Activated CD8-positive, alpha-beta T cell treated with anti-CD3 and anti-CD28 coated beads, Interleukin-2, amount 10 ng/mL, durations not matched to agents 7 days and 5 days (primary cell): ENCODE results near the gene SIL1. TPM values are rescaled to one million over a fixed set of nuclear protein-coding genes. Genes with fewer than 3 reads are reported as not detected.

Source experiments
- ATAC-seq: fragments of 150-1000 bp; cut with Tn5 transposase; one replicate; pipeline ENCODE4 v1.10.0; 2021; ENCODE audit warnings: moderate library complexity
- CTCF ChIA-PET: fragments of 350-600 bp; sonication (Branson Sonifier 250); formaldehyde crosslinking; loops from one replicate; lab custom pipeline; 2021; ENCODE audit warnings: antibody characterized with exemption; lab: Charles Lee
- POLR2A ChIA-PET: fragments of 350-600 bp; sonication (Branson Sonifier 250); formaldehyde crosslinking; loops from one replicate; lab custom pipeline; 2021; ENCODE audit warnings: antibody characterized with exemption; lab: Charles Lee
- DNase-seq: peaks from one replicate; pipeline ENCODE4 v3.0.0-alpha.2; 2020
- H3K27ac Mint-ChIP-seq: one replicate; pipeline ENCODE4 v1.8.0; 2021; ENCODE audit warnings: mild to moderate bottlenecking, mixed read lengths
- H3K27me3 Mint-ChIP-seq: one replicate; pipeline ENCODE4 v1.8.0; 2021; ENCODE audit warnings: low read depth, mixed read lengths
- H3K36me3 Mint-ChIP-seq: one replicate; pipeline ENCODE4 v1.8.0; 2021; ENCODE audit warnings: low read depth, mixed read lengths
- H3K4me1 Mint-ChIP-seq: one replicate; pipeline ENCODE4 v1.8.0; 2021; ENCODE audit warnings: low read depth, mixed read lengths
- H3K4me3 Mint-ChIP-seq: one replicate; pipeline ENCODE4 v1.8.0; 2021; ENCODE audit warnings: mild to moderate bottlenecking, mixed read lengths
- H3K9me3 Mint-ChIP-seq: one replicate; pipeline ENCODE4 v1.8.0; 2022; ENCODE audit warnings: mixed read lengths; ENCODE audit not compliant: insufficient read depth
- total RNA-seq, 2 experiments: library from RNA; stranded (reverse); gene quantifications; one replicate each; pipeline ENCODE4 v1.2.3, GENCODE V29; 2021

Gene SIL1
- total RNA-seq, 2 experiments from 2014 or later, result 15.6 to 18.2 TPM

DNA sequence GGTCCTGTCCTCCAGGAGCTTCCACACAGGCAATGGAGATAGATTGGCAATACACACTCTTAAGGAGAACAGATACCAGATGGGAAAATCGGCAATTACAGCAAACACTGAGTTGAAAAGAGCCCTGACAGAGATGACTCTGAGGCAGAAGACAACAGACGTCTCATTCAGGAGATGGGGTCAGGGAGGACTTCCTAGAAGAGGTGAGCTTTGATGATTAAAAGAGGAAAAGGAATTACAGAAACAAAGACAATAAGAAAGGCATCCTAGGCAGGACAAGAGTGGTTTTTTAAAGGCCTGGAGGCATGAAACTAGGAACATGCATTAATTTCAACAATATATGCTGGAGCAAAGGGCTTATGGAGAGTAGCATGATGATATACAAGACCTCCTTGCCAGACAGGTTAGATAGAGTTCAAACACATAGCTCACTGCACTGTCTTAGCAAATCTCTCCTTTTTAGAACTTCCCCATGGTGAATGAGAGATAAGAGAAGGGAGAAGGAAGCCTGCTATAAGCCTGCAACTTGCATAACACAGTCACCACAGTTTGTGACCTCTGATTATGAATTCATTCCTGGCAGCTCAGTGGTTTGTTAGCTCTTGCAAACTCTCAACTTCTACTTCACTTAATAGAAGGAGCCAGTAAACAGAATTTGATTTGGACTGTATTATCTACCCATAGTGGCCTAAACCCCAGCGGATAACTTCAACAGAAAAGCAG lies 48.5 kb downstream of the SIL1 start:
- Mint-ChIP-seq H3K27ac (no peak overlapping the region), H3K27me3 (no peaks in the 10 kb centered on the region), H3K36me3 (no peaks in the 10 kb centered on the region), H3K4me3 (no peak overlapping the region), H3K4me1 (peaks cover 2% of the 10 kb centered on the region), H3K9me3 (no peaks in the 10 kb centered on the region)
- DNase-seq, result no peak
- POLR2A ChIA-PET, result no interaction called here
- CTCF ChIA-PET, result interaction anchor here (1.0 to 1.6 kb wide), 2 partner anchors 12 to 13 kb away, joined by 3 to 5 read pairs; no protein-coding TSS in a partner anchor
- no peak for ATAC-seq

DNA sequence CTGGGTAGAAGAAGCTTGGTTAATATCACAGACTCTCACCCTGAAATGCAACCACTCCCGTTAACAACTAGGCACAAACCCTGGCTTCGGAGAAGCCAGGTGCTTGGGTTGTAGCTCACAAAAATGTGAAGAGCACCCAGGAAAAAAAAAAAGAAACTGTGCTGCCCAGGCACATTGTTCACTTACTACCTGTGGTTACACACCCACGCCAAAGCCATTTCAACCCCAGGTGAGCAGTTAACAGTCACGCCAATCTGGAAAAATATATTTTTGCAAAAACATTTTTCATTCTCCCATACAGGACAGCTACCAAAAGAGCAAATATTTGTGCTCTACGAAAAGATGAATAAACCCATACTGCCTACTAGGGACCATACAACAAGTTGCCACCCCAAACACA lies 49.2 kb downstream of the SIL1 start:
- Mint-ChIP-seq H3K27me3 (no peaks in the 10 kb centered on the region), H3K4me1 (peaks cover 2% of the 10 kb centered on the region), H3K36me3 (no peaks in the 10 kb centered on the region), H3K27ac (no peak overlapping the region), H3K9me3 (no peaks in the 10 kb centered on the region), H3K4me3 (no peak overlapping the region)
- CTCF ChIA-PET, result interaction anchor here (1.6 kb wide), 1 partner anchor 14 kb away, joined by 5 read pairs; no protein-coding TSS in a partner anchor
- ATAC-seq (no peak), DNase-seq (no peak)
- POLR2A ChIA-PET, result no interaction called here

DNA sequence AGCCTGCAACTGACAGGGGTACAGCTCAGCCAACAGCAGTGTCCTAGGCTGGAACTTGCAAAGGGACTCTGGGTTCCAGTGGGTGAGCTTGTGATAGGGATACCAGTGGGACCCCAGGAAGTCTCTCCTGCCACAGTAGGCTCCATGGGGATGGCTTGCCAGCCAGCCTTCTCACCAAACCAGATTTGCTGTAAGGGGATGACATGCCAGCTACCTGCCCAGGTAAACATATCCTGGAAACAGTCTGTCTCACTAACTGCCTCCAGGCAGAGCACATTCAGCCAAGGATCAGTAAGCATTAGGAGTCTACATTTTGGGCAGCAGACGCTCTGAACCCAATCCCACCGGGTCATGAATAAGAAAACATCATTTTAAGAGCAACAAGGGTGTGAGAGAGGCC lies 49.9 kb downstream of the SIL1 start:
- no peak for DNase-seq
- H3K27me3 Mint-ChIP-seq, result no peaks in the 10 kb centered on the region
- no peaks in the 10 kb centered on the region for H3K36me3 Mint-ChIP-seq
- no peak for ATAC-seq
- H3K4me1 Mint-ChIP-seq, result peaks cover 2% of the 10 kb centered on the region
- H3K9me3 Mint-ChIP-seq, result no peaks in the 10 kb centered on the region
- no peak overlapping the region for H3K27ac Mint-ChIP-seq
- ChIA-PET CTCF (interaction anchor here (1.5 kb wide), 1 partner anchor 40 kb away, joined by 3 read pairs; no protein-coding TSS in a partner anchor), POLR2A (no interaction called here)
- H3K4me3 Mint-ChIP-seq, result no peak overlapping the region

DNA sequence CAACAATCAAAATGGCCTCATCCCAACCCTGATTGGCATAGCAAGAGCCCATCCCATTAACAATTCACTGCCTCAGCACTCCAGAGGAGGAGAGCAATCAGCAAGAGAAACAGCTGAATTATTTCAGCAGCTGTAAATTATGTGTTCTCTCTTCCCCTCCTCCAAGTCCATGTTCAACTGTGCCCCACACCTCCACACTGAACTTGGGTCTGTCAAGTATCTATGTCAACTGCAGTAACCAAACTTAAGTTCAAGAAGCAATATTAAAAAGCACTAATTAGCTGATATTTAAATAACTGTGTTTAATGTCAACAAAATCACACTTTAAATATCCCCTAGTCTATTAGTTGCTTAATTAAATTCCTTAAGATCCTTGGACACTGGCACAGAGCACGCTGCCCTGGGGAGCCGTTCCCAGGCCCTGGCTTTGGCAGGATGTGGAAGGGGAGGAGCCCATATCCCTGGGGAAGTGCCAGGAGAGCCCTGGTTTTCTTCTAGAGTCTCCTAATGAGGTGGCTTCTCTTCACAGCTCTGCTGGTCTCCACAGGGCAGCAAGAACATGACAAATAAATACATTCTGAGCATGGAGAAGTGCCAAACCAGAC lies 50.6 kb downstream of the SIL1 start:
- DNase-seq (no peak), ATAC-seq (no peak)
- no peaks in the 10 kb centered on the region for H3K9me3 Mint-ChIP-seq
- no peaks in the 10 kb centered on the region for H3K36me3 Mint-ChIP-seq
- H3K4me3 Mint-ChIP-seq, result no peak overlapping the region
- peaks cover 2% of the 10 kb centered on the region for H3K4me1 Mint-ChIP-seq
- H3K27me3 Mint-ChIP-seq, result no peaks in the 10 kb centered on the region
- ChIA-PET POLR2A (interaction anchor here (1.2 kb wide), 1 partner anchor 20 kb away, joined by 3 read pairs; no protein-coding TSS in a partner anchor), CTCF (interaction anchor here (0.7 to 1.5 kb wide), 2 partner anchors 39 to 358 kb away, joined by 3 read pairs; no protein-coding TSS in a partner anchor)
- H3K27ac Mint-ChIP-seq, result no peak overlapping the region

DNA sequence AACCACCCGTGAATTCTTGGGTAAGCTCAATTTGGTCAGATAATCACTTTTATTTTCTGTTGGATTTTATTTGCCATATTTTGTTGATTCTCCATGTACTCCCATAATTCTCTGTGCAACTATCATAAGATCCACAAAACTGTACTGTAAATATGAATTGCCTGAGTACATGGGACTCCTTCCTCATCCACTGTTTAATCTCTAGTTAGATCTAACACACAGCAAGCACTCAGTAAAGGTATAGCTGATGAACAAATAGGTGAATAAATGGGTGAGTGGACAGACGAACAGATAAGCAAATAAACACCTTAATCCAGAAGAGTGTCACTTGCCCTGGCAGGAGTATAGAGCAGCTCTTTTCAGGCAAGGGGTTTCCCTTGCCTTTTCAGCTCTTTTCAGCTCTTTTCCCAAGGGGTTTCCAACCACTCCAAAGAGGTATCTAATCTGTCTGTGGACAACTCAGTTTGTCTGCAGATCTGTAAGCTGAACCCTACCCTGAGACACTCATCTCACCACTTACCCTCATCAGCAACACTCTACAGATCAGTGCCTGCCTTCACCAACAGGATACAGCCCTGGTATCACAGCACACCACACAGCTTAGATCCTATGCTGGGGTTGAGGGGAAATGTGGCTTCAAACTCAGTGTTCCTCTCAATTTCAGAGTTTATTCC lies 51.2 kb downstream of the SIL1 start:
- Mint-ChIP-seq H3K27ac (no peak overlapping the region), H3K4me1 (peaks cover 3% of the 10 kb centered on the region), H3K4me3 (no peak overlapping the region), H3K36me3 (no peaks in the 10 kb centered on the region), H3K27me3 (no peaks in the 10 kb centered on the region), H3K9me3 (no peaks in the 10 kb centered on the region)
- ATAC-seq (no peak), DNase-seq (no peak)
- POLR2A ChIA-PET, result interaction anchor here (1.2 kb wide), 1 partner anchor 21 kb away, joined by 3 read pairs; no protein-coding TSS in a partner anchor
- CTCF ChIA-PET, result interaction anchor here (0.7 to 1.5 kb wide), 2 partner anchors 38 to 357 kb away, joined by 3 read pairs; no protein-coding TSS in a partner anchor

DNA sequence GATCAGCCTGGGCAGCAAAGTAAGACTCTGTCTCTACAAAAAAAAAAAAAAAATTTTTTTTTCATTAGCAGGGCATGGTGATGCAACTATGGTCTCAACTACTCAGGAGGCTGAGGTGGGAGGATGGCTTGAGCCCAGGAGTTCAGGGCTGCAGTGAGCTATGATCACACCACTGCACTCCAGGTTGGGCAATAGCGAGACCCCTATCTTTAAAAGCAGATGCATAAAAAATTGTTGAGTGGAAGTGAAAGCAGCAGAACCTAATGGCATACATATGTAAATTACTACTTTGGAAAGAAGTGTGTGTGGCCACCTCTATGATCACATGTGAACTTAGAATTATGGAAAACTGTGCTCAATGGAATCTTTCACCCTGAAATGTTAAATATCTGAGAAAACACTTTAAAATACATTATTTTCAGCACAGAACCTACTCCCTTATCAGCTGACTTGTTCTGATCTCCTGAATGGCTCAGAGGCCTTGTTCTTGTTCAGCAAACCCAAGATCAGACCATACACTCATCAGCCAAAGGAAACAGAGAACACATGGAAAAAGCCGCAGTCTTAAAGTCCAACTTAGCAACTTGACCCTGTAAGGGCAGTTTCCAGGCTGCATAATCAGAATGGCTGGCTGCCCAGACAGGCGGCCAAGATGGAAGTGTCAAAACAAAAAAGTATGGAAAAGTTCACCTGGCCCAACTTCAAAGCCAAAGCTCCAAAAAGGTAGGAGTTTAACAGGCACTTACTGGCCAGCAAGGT lies 56.5 kb downstream of the SIL1 start:
- no peak overlapping the region for H3K4me3 Mint-ChIP-seq
- ChIA-PET CTCF (interaction anchor here (1.0 kb wide), 1 partner anchor 110 kb away, joined by 3 read pairs; no protein-coding TSS in a partner anchor), POLR2A (no interaction called here)
- no peaks in the 10 kb centered on the region for H3K9me3 Mint-ChIP-seq
- no peak for DNase-seq
- H3K27me3 Mint-ChIP-seq, result no peaks in the 10 kb centered on the region
- H3K36me3 Mint-ChIP-seq, result no peaks in the 10 kb centered on the region
- no peak for ATAC-seq
- no peak overlapping the region for H3K27ac Mint-ChIP-seq
- peaks cover 3% of the 10 kb centered on the region for H3K4me1 Mint-ChIP-seq

DNA sequence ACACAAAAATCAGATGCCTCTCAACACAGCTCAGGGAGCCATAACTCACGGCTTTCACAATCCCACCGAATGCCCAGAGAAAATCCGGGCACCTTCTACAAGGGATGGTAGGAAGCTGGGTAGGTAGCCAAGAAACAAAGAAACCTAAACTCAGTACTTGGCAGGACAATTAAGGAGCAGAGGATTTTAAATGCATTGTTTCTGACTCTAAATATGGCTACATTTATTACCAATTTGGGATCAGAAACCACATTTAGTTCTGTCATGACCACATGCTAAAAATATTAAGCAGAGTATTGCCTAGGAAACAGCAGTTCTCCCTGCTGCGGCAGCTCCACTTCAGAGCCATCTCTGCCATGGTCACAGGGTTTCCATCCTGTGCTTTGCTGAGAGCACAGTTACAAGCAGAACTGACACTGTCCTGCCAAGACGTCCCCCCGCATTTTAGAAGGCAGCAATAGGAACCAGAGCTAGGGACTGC lies 57.5 kb downstream of the SIL1 start:
- Mint-ChIP-seq H3K4me3 (no peak overlapping the region), H3K4me1 (peaks cover 3% of the 10 kb centered on the region), H3K36me3 (no peaks in the 10 kb centered on the region), H3K27me3 (no peaks in the 10 kb centered on the region), H3K27ac (no peak overlapping the region), H3K9me3 (no peaks in the 10 kb centered on the region)
- ChIA-PET POLR2A (no interaction called here), CTCF (interaction anchor here (0.7 to 1.0 kb wide), 3 partner anchors 111 to 828 kb away, joined by 3 read pairs; no protein-coding TSS in a partner anchor)
- ATAC-seq (no peak), DNase-seq (no peak)

DNA sequence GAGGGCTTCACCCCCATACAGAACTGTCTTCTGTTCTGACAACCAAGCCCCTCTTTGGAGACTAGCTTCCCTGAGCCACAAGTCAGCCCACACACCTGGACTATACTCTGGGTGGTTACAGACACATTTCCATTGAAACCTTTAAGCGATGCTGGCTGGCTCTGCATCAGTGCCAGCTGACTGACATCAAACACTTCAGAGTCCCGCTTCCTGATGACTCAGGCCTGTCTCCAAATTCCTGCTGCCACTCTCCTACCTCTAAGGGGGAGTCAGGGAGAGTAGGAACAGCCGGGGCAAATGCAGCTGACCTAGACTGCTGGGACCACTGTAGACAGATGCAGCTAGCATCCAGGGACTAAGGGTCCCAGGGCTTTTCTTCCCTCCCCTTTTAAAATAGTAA lies 59.4 kb downstream of the SIL1 start:
- Mint-ChIP-seq H3K27ac (no peak overlapping the region), H3K4me3 (no peak overlapping the region), H3K36me3 (no peaks in the 10 kb centered on the region), H3K4me1 (peaks cover 3% of the 10 kb centered on the region), H3K9me3 (no peaks in the 10 kb centered on the region), H3K27me3 (no peaks in the 10 kb centered on the region)
- ChIA-PET POLR2A (interaction anchor here (0.6 kb wide), 1 partner anchor 597 kb away, joined by 4 read pairs; no protein-coding TSS in a partner anchor), CTCF (interaction anchor here (1.4 kb wide), 1 partner anchor 313 kb away, joined by 4 read pairs; no protein-coding TSS in a partner anchor)
- no peak for ATAC-seq
- DNase-seq, result no peak

DNA sequence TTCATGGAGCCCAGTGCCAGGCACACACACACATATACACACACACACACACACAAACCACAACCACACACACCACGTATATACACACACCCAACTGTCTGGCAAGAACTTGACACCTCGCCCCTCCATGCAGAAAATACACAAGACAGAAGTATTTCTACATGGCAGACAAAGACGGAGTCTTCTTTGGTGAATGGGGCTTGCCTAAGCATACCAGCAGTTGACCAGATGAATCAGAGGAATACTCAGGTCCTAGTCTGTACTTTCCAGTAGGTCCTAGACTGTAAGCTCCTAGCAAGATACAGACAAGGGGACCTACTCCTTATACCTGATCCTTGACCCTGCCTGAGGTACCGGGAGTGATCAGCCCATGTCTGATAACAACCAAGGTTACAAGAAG lies 60.1 kb downstream of the SIL1 start:
- no peak for DNase-seq
- Mint-ChIP-seq H3K27me3 (no peaks in the 10 kb centered on the region), H3K9me3 (no peaks in the 10 kb centered on the region), H3K4me1 (peaks cover 3% of the 10 kb centered on the region), H3K36me3 (no peaks in the 10 kb centered on the region), H3K4me3 (no peak overlapping the region), H3K27ac (no peak overlapping the region)
- no peak for ATAC-seq
- CTCF ChIA-PET, result interaction anchor here (1.2 to 1.4 kb wide), 2 partner anchors 12 to 313 kb away, joined by 3 to 4 read pairs; no protein-coding TSS in a partner anchor
- POLR2A ChIA-PET, result interaction anchor here (0.6 kb wide), 1 partner anchor 596 kb away, joined by 4 read pairs; no protein-coding TSS in a partner anchor

DNA sequence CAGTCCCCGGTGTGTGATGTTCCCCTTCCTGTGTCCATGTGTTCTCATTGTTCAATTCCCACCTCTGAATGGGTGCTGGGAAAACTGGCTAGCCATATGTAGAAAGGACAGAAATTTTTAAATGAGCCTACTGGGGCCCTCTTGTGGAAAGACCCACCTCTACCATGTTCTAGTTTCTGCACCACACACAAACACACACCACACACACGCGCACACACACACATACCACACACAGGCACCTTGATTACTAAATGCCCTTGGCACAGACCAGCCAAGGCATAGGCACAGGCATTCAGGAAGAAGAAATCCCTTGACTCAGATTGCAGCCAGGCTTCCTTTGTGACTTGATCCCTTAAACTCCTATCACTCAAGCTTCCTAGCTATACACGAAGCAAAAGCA lies 60.5 kb downstream of the SIL1 start:
- Mint-ChIP-seq H3K4me1 (peaks cover 3% of the 10 kb centered on the region), H3K27me3 (no peaks in the 10 kb centered on the region), H3K4me3 (no peak overlapping the region), H3K36me3 (no peaks in the 10 kb centered on the region), H3K27ac (no peak overlapping the region), H3K9me3 (no peaks in the 10 kb centered on the region)
- ATAC-seq (no peak), DNase-seq (no peak)
- CTCF ChIA-PET, result interaction anchor here (1.2 to 1.4 kb wide), 2 partner anchors 13 to 312 kb away, joined by 3 to 4 read pairs; no protein-coding TSS in a partner anchor
- POLR2A ChIA-PET, result no interaction called here

DNA sequence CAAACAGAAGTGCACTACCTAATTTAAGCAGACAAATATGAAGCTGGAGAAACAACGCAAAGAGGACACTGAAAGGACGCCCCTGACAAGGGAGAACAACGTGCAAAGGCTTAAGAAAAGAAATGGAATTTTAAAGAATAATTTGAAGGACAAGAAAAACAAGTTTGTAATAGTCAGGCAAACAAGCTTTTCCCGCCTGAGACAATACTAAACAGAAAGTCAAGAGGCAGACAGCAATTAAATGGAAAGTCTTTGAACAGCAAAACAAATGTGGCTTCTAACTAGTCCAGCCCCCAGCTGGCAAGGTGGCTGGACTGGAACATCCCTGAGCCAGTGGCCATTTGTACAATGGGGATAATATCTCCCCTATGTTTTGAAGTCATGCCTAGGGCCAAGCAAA lies 63.3 kb downstream of the SIL1 start:
- Mint-ChIP-seq H3K4me3 (no peak overlapping the region), H3K27me3 (no peaks in the 10 kb centered on the region), H3K27ac (no peak overlapping the region), H3K4me1 (no peaks in the 10 kb centered on the region), H3K9me3 (no peaks in the 10 kb centered on the region), H3K36me3 (no peaks in the 10 kb centered on the region)
- no peak for ATAC-seq
- CTCF ChIA-PET, result no interaction called here
- POLR2A ChIA-PET, result no interaction called here
- DNase-seq, result no peak
